ENCODE data around the gene NLRP3.

The NLRP3 gene

GRCh38 chr1:247456914-247457639, 41.1 kb downstream of the NLRP3 start:
- TF ChIP-seq, protein P1, sequence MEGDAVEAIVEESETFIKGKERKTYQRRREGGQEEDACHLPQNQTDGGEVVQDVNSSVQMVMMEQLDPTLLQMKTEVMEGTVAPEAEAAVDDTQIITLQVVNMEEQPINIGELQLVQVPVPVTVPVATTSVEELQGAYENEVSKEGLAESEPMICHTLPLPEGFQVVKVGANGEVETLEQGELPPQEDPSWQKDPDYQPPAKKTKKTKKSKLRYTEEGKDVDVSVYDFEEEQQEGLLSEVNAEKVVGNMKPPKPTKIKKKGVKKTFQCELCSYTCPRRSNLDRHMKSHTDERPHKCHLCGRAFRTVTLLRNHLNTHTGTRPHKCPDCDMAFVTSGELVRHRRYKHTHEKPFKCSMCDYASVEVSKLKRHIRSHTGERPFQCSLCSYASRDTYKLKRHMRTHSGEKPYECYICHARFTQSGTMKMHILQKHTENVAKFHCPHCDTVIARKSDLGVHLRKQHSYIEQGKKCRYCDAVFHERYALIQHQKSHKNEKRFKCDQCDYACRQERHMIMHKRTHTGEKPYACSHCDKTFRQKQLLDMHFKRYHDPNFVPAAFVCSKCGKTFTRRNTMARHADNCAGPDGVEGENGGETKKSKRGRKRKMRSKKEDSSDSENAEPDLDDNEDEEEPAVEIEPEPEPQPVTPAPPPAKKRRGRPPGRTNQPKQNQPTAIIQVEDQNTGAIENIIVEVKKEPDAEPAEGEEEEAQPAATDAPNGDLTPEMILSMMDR (IDR thresholded peaks at IDR 0.05), result no peak

GRCh38 chr1:247459507-247459906, 43.5 kb downstream of the NLRP3 start:
- TF ChIP-seq, protein P1 (IDR thresholded peaks at IDR 0.05), result no peak

GRCh38 chr1:247465796-247466195, 49.8 kb downstream of the NLRP3 start:
- TF ChIP-seq, protein P1 (IDR thresholded peaks at IDR 0.05), result no peak

GRCh38 chr1:247467129-247467528, 51.2 kb downstream of the NLRP3 start:
- TF ChIP-seq, protein P1 (IDR thresholded peaks at IDR 0.05), result no peak

- TF ChIP-seq, protein P1 (IDR thresholded peaks at IDR 0.05), result no peak
Measured at GRCh38 chr1:247468481-247469140, 52.6 kb downstream of the NLRP3 start.

- TF ChIP-seq, protein P1 (IDR thresholded peaks at IDR 0.05), result no peak
Measured at GRCh38 chr1:247469141-247469535, 53.2 kb downstream of the NLRP3 start.

DNA sequence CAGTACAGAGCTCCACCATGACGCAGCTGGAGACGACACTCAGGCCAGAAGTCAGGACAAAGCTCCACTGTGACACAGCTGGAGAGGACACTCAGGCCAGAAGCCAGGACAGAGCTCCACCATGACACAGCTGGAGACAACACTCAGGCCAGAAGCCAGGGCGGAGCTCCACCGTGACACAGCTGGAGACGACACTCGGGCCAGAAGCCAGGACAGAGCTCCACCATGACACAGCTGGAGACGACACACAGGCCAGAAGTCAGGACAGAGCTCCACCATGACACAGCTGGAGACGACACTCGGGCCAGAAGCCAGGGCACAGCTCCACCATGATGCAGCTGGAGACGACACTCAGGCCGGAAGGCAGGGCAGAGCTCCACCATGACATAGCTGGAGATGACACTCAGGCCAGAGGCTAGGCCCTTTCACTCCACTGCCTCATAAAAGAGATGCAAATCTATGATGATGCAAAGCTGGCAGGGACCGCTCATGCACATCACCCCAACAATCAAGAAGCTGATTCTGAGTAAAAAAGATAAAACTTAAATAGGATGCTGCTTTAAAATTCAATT, 55.6 kb downstream of the NLRP3 start:
- TF ChIP-seq, protein P1 (IDR thresholded peaks at IDR 0.05), result no peak

All from LNCAP (cell line).